IMR-90 (cell line): ENCODE data around the gene TGOLN2. TPM values are rescaled to one million over a fixed set of nuclear protein-coding genes. Genes with fewer than 3 reads are reported as not detected.
A peak's percentile ranks its signal among the peaks of the same experiment; 100 is the strongest.

Experiments
- ATAC-seq: fragments of 200-7000 bp; cut with Tn5 transposase; 2 replicates; pipeline ENCODE4 v1.9.1; 2020; ENCODE audit warnings: low read depth, mild to moderate bottlenecking, moderate library complexity
- BruUV-seq: library from RNA; stranded (reverse); fragments of 400-500 nt; replicated peaks from 2 replicates; lab custom pipeline; 2021; lab: Mats Ljungman, UMichigan
- CTCF ChIA-PET: fragments of 300-600 bp; formaldehyde crosslinking; extraction: SDS; loops from one replicate; lab custom pipeline; 2021; ENCODE audit warnings: antibody characterized with exemption; lab: Yijun Ruan, JAX
- POLR2A ChIA-PET: fragments of 300-600 bp; sonication (Branson Sonifier 250); formaldehyde crosslinking; loops from one replicate; lab custom pipeline; 2022; ENCODE audit warnings: antibody characterized with exemption; ENCODE audit not compliant: unreplicated experiment; lab: Charles Lee
- DNase-seq: peaks from one replicate; pipeline ENCODE4 v3.0.0; 2013
- H2AFZ ChIP-seq: replicated peaks from 2 replicates; pipeline ENCODE3; 2013; ENCODE audit warnings: low read length, mild to moderate bottlenecking; ENCODE audit not compliant: poor library complexity
- H2AK5ac ChIP-seq: 2 replicates; pipeline ENCODE4 v1.6.1; 2013; ENCODE audit warnings: low read depth, low read length, inconsistent platforms
- H2AK9ac ChIP-seq: replicated peaks from 2 replicates; pipeline ENCODE3; 2013; ENCODE audit warnings: mild to moderate bottlenecking, low read depth, low read length, moderate library complexity; ENCODE audit not compliant: poor library complexity
- H2BK120ac ChIP-seq: 2 replicates; pipeline ENCODE4 v1.6.1; 2013; ENCODE audit warnings: low read depth, low read length, inconsistent platforms
- H2BK15ac ChIP-seq: 3 replicates; pipeline ENCODE4 v1.6.1; 2013; ENCODE audit warnings: low read depth, low read length, inconsistent platforms
- H2BK20ac ChIP-seq: 2 replicates; pipeline ENCODE4 v1.6.1; 2013; ENCODE audit warnings: low read depth, mild to moderate bottlenecking, inconsistent platforms, low read length, moderate library complexity
- H2BK5ac ChIP-seq: 2 replicates; pipeline ENCODE4 v1.6.1; 2013; ENCODE audit warnings: mild to moderate bottlenecking, low read depth, low read length, inconsistent platforms; ENCODE audit not compliant: poor library complexity, severe bottlenecking
- H3K14ac ChIP-seq: replicated peaks from 2 replicates; pipeline ENCODE4 v1.6.1; 2013; ENCODE audit warnings: low read depth, low read length, inconsistent platforms
- H3K18ac ChIP-seq: 2 replicates; pipeline ENCODE4 v1.6.1; 2013; ENCODE audit warnings: low read depth, low read length, control low read depth
- H3K23ac ChIP-seq: 2 replicates; pipeline ENCODE4 v1.6.1; 2013; ENCODE audit warnings: low read depth, low read length, inconsistent platforms
- H3K27ac ChIP-seq: 2 replicates; pipeline ENCODE4 v1.5.1; 2013; ENCODE audit warnings: mild to moderate bottlenecking, control low read depth, low read length; ENCODE audit not compliant: insufficient read depth
- H3K27me3 ChIP-seq: 2 replicates; pipeline ENCODE4 v1.6.1; 2013; ENCODE audit warnings: low read length; ENCODE audit not compliant: control insufficient read depth, insufficient read depth
- H3K36me3 ChIP-seq: 2 replicates; pipeline ENCODE4 v1.6.1; 2013; ENCODE audit warnings: low read length, mixed read lengths; ENCODE audit not compliant: control insufficient read depth, insufficient read depth
- H3K4ac ChIP-seq: 2 replicates; pipeline ENCODE4 v1.6.1; 2013; ENCODE audit warnings: low read depth, low read length, inconsistent platforms
- H3K4me1 ChIP-seq: 2 replicates; pipeline ENCODE4 v1.6.1; 2013; ENCODE audit warnings: low read length, mixed read lengths; ENCODE audit not compliant: control insufficient read depth, insufficient read depth
- H3K4me2 ChIP-seq: 2 replicates; pipeline ENCODE4 v1.6.1; 2013; ENCODE audit warnings: low read depth, mild to moderate bottlenecking, control low read depth, low read length, moderate library complexity
- H3K4me3 ChIP-seq: 2 replicates; pipeline ENCODE4 v1.5.1; 2013; ENCODE audit warnings: low read depth, mild to moderate bottlenecking, control low read depth, low read length, moderate library complexity; ENCODE audit not compliant: insufficient read depth
- H3K56ac ChIP-seq: 2 replicates; pipeline ENCODE4 v1.6.1; 2013; ENCODE audit warnings: low read length, inconsistent platforms; ENCODE audit not compliant: insufficient read depth; ENCODE audit errors: extremely low read depth
- H3K79me1 ChIP-seq, 2 experiments: 2 replicates each; pipeline ENCODE4 v1.6.1; 2013; ENCODE audit warnings: low read length in 2 of 2, inconsistent platforms in 1 of 2, low read depth in 1 of 2
- H3K9ac ChIP-seq: 2 replicates; pipeline ENCODE4 v1.6.1; 2013; ENCODE audit warnings: low read depth, low read length, control low read depth
- H3K9me1 ChIP-seq: 2 replicates; pipeline ENCODE4 v1.6.1; 2013; ENCODE audit warnings: low read length, inconsistent platforms; ENCODE audit not compliant: insufficient read depth
- H3K9me3 ChIP-seq: 2 replicates; pipeline ENCODE4 v1.6.1; 2013; ENCODE audit warnings: low read length; ENCODE audit not compliant: control insufficient read depth, insufficient read depth
- H4K20me1 ChIP-seq: 2 replicates; pipeline ENCODE4 v1.6.1; 2013; ENCODE audit warnings: low read length, inconsistent platforms; ENCODE audit not compliant: insufficient read depth
- H4K5ac ChIP-seq: 2 replicates; pipeline ENCODE4 v1.6.1; 2013; ENCODE audit warnings: mild to moderate bottlenecking, low read depth, low read length, control low read depth
- H4K8ac ChIP-seq, 2 experiments: 2 replicates each; pipeline ENCODE4 v1.6.1; 2013; ENCODE audit warnings: low read depth in 2 of 2, low read length in 2 of 2, control low read depth in 1 of 2, inconsistent platforms in 1 of 2
- H4K91ac ChIP-seq: 2 replicates; pipeline ENCODE4 v1.6.1; 2013; ENCODE audit warnings: low read depth, low read length, inconsistent platforms; ENCODE audit not compliant: insufficient read depth
- BHLHE40 ChIP-seq: fragments of 150-350 bp; IDR thresholded peaks from 2 replicates; pipeline ENCODE4 v1.6.1; 2016; ENCODE audit warnings: mild to moderate bottlenecking, low read depth, low read length
- MAFK ChIP-seq: IDR thresholded peaks from 2 replicates; pipeline ENCODE4 v1.6.1; 2012; ENCODE audit warnings: low read depth, low read length, improper control_type of control experiment
- MXI1 ChIP-seq: IDR thresholded peaks from 2 replicates; pipeline ENCODE4 v1.6.1; 2012; ENCODE audit warnings: low read depth, mild to moderate bottlenecking, low read length, moderate library complexity, borderline replicate concordance
- NFE2L2 ChIP-seq: fragments of 150-350 bp; IDR thresholded peaks from 2 replicates; pipeline ENCODE4 v1.6.1; 2016; ENCODE audit warnings: low read depth, mild to moderate bottlenecking, low read length
- RAD21 ChIP-seq: IDR thresholded peaks from 2 replicates; pipeline ENCODE4 v1.6.1; 2012; ENCODE audit warnings: low read length, improper control_type of control experiment
- RFX5 ChIP-seq: IDR thresholded peaks from 2 replicates; pipeline ENCODE4 v1.8.0; 2012; ENCODE audit warnings: low read depth, mild to moderate bottlenecking, low read length, moderate library complexity
- WGBS, 2 experiments: methylation state at CpG; one replicate each; pipeline versions ENCODE4 v1.1.5 to v1.1.7; 2013; ENCODE audit warnings: missing lambda C conversion rate in 2 of 2; ENCODE audit not compliant: insufficient read length in 1 of 2; ENCODE audit errors: extremely low coverage in 2 of 2; 5-methylcytosine and 5-hydroxymethylcytosine counted together
- dilution Hi-C: fragments of 300-500 bp; cut with HindIII; formaldehyde crosslinking; loops from one replicate; pipeline ENCODE4 v1.14.3; 2018; ENCODE audit warnings: low sequenced_read_pairs; ENCODE audit not compliant: unreplicated experiment
- in situ Hi-C: fragments of 300-500 bp; cut with MboI; formaldehyde crosslinking; loops from 3 replicates; pipeline ENCODE4 v1.14.3; 2019; ENCODE audit warnings: low sequenced_read_pairs, inconsistent platforms, mixed read lengths
- intact Hi-C: fragments of 100-400 bp; cut with micrococcal nuclease; formaldehyde crosslinking; loops from 2 replicates; pipeline ENCODE4 v1.10.0; 2022
- polyA plus RNA-seq, 3 experiments: library from polyadenylated mRNA; depleted of rRNA; stranded (reverse); fragments of >200 nt; gene quantifications; 2 replicates each; pipeline ENCODE4 v1.2.3, GENCODE V29; 2012; ENCODE audit warnings: low replicate concordance in 1 of 3
- total RNA-seq: library from RNA; depleted of rRNA; stranded (reverse); fragments of >200 nt; gene quantifications from 2 replicates; pipeline ENCODE4 v1.2.3, GENCODE V29; 2012
- TF ChIP-seq, protein P1 (sequence below): fragments of 150-350 bp; IDR thresholded peaks from 2 replicates; pipeline ENCODE4 v1.6.1; 2017; ENCODE audit warnings: mild to moderate bottlenecking, antibody characterized with exemption, low read length, low read depth

TGOLN2 gene
- total and polyA plus RNA-seq, 2 of the 4 experiments (the other 2 are of a cell fraction) = 57.7 to 92.3 TPM

DNA sequence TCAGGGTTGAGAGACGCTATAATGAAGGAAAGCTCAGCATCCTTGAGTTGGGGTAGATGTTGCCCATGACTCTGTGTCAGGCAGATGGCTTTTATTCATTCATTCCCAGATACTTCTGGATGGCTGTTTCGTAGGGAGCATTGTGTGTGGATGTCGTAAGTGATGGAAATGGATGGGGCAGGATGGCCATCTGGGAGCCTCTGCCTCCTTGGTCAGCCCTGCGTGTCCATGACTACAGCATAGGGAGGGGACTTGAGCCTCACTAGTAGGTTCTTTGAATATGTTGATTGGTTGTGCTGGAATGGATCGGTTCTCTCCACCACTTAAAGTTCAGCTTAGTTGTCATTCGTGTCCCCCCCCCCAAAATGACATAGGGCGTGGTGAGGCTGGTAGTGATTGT lies 44.9 kb downstream of the TGOLN2 start:
- H2BK120ac ChIP-seq = no peak overlapping the region
- H3K27me3 ChIP-seq = no peaks in the 10 kb centered on the region
- peaks cover 12% of the 10 kb centered on the region for H3K4me1 ChIP-seq
- 0 out of 2 replicates have a peak overlapping the region, but pooled peaks have one; percentile 11 for H4K91ac ChIP-seq
- no peak overlapping the region for H3K14ac ChIP-seq
- H4K8ac ChIP-seq = no peak overlapping the region
- H4K5ac ChIP-seq = no peak overlapping the region
- no peak overlapping the region for H2AK5ac ChIP-seq
- H2AK9ac ChIP-seq = no peak overlapping the region
- DNase-seq (no peak), ATAC-seq (no peak)
- H2BK20ac ChIP-seq = no peak overlapping the region
- H3K9me3 ChIP-seq = no peaks in the 10 kb centered on the region
- dilution Hi-C loops = no loop called here
- ChIA-PET CTCF (interaction anchor here (0.6 kb wide), 1 partner anchor 220 kb away, joined by 6 read pairs; no protein-coding TSS in a partner anchor), POLR2A (no interaction called here)
- H3K9me1 ChIP-seq = peaks cover 20% of the 10 kb centered on the region
- H3K27ac ChIP-seq = no peak overlapping the region
- H3K56ac ChIP-seq = no peak overlapping the region
- intact Hi-C loops = no loop called here
- TF ChIP-seq MAFK = no peak
- TF ChIP-seq MXI1 = no peak
- no peak for TF ChIP-seq RFX5
- TF ChIP-seq, protein P1, sequence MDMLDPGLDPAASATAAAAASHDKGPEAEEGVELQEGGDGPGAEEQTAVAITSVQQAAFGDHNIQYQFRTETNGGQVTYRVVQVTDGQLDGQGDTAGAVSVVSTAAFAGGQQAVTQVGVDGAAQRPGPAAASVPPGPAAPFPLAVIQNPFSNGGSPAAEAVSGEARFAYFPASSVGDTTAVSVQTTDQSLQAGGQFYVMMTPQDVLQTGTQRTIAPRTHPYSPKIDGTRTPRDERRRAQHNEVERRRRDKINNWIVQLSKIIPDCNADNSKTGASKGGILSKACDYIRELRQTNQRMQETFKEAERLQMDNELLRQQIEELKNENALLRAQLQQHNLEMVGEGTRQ = no peak
- TF ChIP-seq NFE2L2 = no peak
- no peak for TF ChIP-seq RAD21
- TF ChIP-seq BHLHE40 = no peak
- no peak overlapping the region for H3K9ac ChIP-seq
- H2BK15ac ChIP-seq = no peak overlapping the region
- no peak overlapping the region for H3K4ac ChIP-seq
- no TSS peak for BruUV-seq
- no peak overlapping the region for H3K18ac ChIP-seq
- H3K79me1 ChIP-seq = peaks cover 12 to 61% of the 10 kb centered on the region in 2 experiments; a peak in 3 of 4 replicates
- H2BK5ac ChIP-seq = no peak overlapping the region
- H3K4me2 ChIP-seq = no peak overlapping the region
- peaks cover 12% of the 10 kb centered on the region; the same call in 1 of the 2 replicates for H3K36me3 ChIP-seq
- WGBS, 2 experiments = no CpG with 5 or more reads among the region's 7 CpGs
- H3K4me3 ChIP-seq = no peak overlapping the region
- no peak overlapping the region for H2AFZ ChIP-seq
- in situ Hi-C loops = loop anchor here (25.0 kb wide), 1 partner anchor 796 kb away; no protein-coding TSS in a partner anchor
- peaks cover 4% of the 10 kb centered on the region; the same call in 1 of the 2 replicates for H4K20me1 ChIP-seq
- no peak overlapping the region for H3K23ac ChIP-seq
